Left kidney (tissue), 2 donors: ENCODE measurements around the gene WDR48. TPM values are rescaled to one million over a fixed set of nuclear protein-coding genes. Genes with fewer than 3 reads are reported as not detected.
A peak's percentile ranks its signal among the peaks of the same experiment; 100 is the strongest.

ENCODE experiments used
- DNase-seq: peaks from one replicate; pipeline ENCODE4 v3.0.0-alpha.2; 2013
- polyA plus RNA-seq: library from polyadenylated mRNA; unstranded; fragments of 120-200 nt; gene quantifications from one replicate; pipeline ENCODE4 v1.2.1, GENCODE V29; 2013; ENCODE audit not compliant: insufficient read length

Gene WDR48
- polyA plus RNA-seq, 1 donor, result 117 TPM

GRCh38 chr3:39118931-39119660 lies 67.3 kb downstream of the WDR48 start:
- DNase-seq, result no peak

GRCh38 chr3:39121621-39122020 lies 69.8 kb downstream of the WDR48 start:
- DNase-seq, result no peak

GRCh38 chr3:39122813-39123212 lies 71.0 kb downstream of the WDR48 start:
- DNase-seq, result no peak

GRCh38 chr3:39124876-39125840 lies 73.3 kb downstream of the WDR48 start:
- DNase-seq, result no peak

GRCh38 chr3:39125841-39126500 lies 74.2 kb downstream of the WDR48 start:
- no peak for DNase-seq

GRCh38 chr3:39126532-39127071 lies 74.8 kb downstream of the WDR48 start:
- DNase-seq, result peak; percentile 34

GRCh38 chr3:39127269-39127907 lies 75.6 kb downstream of the WDR48 start:
- no peak for DNase-seq

GRCh38 chr3:39127908-39128304 lies 76.1 kb downstream of the WDR48 start:
- no peak for DNase-seq

GRCh38 chr3:39128951-39129350 lies 77.1 kb downstream of the WDR48 start:
- DNase-seq, result no peak

GRCh38 chr3:39130026-39130425 lies 78.2 kb downstream of the WDR48 start:
- DNase-seq, result no peak

- DNase-seq, result no peak
Measured at GRCh38 chr3:39130693-39131265, 79.0 kb downstream of the WDR48 start.

GRCh38 chr3:39132096-39133092 lies 80.6 kb downstream of the WDR48 start:
- DNase-seq, result no peak

- DNase-seq, result no peak
Measured at GRCh38 chr3:39133093-39133490, 81.3 kb downstream of the WDR48 start.

GRCh38 chr3:39133822-39134221 lies 82.0 kb downstream of the WDR48 start:
- DNase-seq, result no peak

GRCh38 chr3:39134305-39134704 lies 82.5 kb downstream of the WDR48 start:
- no peak for DNase-seq

GRCh38 chr3:39135170-39135805 lies 83.5 kb downstream of the WDR48 start:
- DNase-seq, result no peak

GRCh38 chr3:39136533-39137434 lies 85.0 kb downstream of the WDR48 start:
- DNase-seq, result no peak

GRCh38 chr3:39137435-39137936 lies 85.7 kb downstream of the WDR48 start:
- DNase-seq, result no peak
